ENCODE data around the gene CACNA2D3.

- TF ChIP-seq EZH2phosphoT487 (IDR thresholded peaks at IDR 0.05) (no peak), CTCF (IDR thresholded peaks at IDR 0.05) (no peak)
Observed at GRCh38 chr3:54164192-54164975, 42.0 kb downstream of the CACNA2D3 start.
